Measurements from ENCODE around the gene FAM187B.

Gene FAM187B

DNA sequence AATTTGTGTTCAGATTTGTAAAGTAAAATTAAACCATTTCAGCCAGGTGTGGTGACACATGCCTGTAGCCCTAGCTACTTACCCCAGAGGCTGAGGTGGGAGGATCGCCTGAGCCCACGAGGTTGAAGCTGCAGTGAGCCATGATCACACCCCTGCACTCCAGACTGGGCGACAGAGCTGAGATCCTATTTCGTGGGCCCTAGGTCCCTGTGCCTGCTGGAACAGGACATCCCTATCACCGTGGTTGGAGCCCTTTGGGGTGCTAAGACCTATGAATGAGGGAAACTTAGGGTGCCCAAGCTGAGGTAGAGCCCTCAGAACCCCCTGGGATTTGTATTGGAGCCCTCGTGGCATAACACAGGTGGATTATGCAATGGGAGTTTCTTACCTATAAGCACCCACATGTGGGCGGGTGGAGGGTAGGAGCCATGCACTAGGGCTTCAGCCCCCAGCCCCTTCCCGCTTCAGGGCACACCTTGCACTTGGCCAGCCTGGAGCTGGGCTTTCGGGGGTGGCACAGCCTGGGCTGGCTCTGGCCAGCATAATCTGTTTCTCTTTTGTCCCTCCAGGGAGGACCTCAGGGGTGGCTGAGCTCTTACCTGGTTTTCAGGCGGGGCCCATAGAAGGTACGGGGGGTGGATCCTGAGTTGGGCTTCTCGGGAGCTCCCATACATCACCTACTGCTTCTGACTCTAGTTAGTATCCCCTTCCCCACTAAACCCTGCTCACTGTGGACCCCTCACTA, 33.0 kb upstream of the FAM187B start:
- TF ChIP-seq FOXP2 (optimal IDR thresholded peaks at IDR 0.05; ENCODE audit: borderline replicate concordance, extremely low read depth, extremely low read length, insufficient read depth) = no peak
- TF ChIP-seq POLR2AphosphoS5 (IDR thresholded peaks at IDR 0.05; ENCODE audit: low read depth, low read length) = no peak
- TF ChIP-seq, protein P1, sequence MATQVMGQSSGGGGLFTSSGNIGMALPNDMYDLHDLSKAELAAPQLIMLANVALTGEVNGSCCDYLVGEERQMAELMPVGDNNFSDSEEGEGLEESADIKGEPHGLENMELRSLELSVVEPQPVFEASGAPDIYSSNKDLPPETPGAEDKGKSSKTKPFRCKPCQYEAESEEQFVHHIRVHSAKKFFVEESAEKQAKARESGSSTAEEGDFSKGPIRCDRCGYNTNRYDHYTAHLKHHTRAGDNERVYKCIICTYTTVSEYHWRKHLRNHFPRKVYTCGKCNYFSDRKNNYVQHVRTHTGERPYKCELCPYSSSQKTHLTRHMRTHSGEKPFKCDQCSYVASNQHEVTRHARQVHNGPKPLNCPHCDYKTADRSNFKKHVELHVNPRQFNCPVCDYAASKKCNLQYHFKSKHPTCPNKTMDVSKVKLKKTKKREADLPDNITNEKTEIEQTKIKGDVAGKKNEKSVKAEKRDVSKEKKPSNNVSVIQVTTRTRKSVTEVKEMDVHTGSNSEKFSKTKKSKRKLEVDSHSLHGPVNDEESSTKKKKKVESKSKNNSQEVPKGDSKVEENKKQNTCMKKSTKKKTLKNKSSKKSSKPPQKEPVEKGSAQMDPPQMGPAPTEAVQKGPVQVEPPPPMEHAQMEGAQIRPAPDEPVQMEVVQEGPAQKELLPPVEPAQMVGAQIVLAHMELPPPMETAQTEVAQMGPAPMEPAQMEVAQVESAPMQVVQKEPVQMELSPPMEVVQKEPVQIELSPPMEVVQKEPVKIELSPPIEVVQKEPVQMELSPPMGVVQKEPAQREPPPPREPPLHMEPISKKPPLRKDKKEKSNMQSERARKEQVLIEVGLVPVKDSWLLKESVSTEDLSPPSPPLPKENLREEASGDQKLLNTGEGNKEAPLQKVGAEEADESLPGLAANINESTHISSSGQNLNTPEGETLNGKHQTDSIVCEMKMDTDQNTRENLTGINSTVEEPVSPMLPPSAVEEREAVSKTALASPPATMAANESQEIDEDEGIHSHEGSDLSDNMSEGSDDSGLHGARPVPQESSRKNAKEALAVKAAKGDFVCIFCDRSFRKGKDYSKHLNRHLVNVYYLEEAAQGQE (IDR thresholded peaks at IDR 0.05; ENCODE audit: insufficient read depth in 1 of 2, low read depth in 2 of 2, low read length in 2 of 2) = no peak
- no peak for TF ChIP-seq SIN3A (IDR thresholded peaks at IDR 0.05; ENCODE audit: borderline replicate concordance, insufficient read depth, low read length)
- no peak for TF ChIP-seq TAF1 (IDR thresholded peaks at IDR 0.05; ENCODE audit: borderline replicate concordance, insufficient read depth, low read length)

DNA sequence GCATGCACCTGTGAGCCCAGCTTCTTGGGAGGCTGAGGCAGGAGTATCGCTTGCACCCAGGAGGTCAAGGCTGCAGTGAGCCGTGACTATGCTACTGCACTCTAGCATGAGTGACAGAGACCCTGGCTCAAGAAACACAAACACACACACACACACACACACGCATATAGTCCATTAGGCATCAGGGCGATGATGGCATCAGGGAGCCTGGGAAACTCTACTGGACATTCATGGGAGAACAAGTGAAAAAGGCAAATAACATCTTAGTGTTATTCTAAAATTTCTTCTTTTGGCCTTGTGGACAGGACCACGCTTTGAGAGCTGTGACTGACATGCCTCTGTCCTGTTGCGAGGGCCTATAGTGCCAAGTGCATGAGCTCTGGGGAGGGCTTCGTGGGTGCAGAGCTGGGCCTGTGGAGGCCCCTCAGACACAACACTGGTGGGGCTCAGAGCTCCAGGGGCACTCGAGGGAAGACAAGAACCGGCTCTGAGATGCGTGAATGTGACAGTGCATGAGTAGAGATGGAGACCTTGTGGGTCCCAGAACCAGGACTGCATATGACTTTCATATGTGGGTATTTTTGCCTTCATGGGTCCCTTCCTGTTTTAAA, 32.3 kb upstream of the FAM187B start:
- TF ChIP-seq, protein P1 (IDR thresholded peaks at IDR 0.05; ENCODE audit: insufficient read depth in 1 of 2, low read depth in 2 of 2, low read length in 2 of 2) = no peak
- TF ChIP-seq POLR2AphosphoS5 (IDR thresholded peaks at IDR 0.05; ENCODE audit: low read depth, low read length) (no peak), TAF1 (IDR thresholded peaks at IDR 0.05; ENCODE audit: borderline replicate concordance, insufficient read depth, low read length) (no peak), SIN3A (IDR thresholded peaks at IDR 0.05; ENCODE audit: borderline replicate concordance, insufficient read depth, low read length) (no peak), FOXP2 (optimal IDR thresholded peaks at IDR 0.05; ENCODE audit: borderline replicate concordance, extremely low read depth, extremely low read length, insufficient read depth) (no peak)

GRCh38 chr19:35257113-35257461, 28.5 kb upstream of the FAM187B start:
- TF ChIP-seq SIN3A (IDR thresholded peaks at IDR 0.05; ENCODE audit: borderline replicate concordance, insufficient read depth, low read length) (no peak), TAF1 (IDR thresholded peaks at IDR 0.05; ENCODE audit: borderline replicate concordance, insufficient read depth, low read length) (no peak), POLR2AphosphoS5 (IDR thresholded peaks at IDR 0.05; ENCODE audit: low read depth, low read length) (no peak), FOXP2 (optimal IDR thresholded peaks at IDR 0.05; ENCODE audit: borderline replicate concordance, extremely low read depth, extremely low read length, insufficient read depth) (no peak)

- no peak for TF ChIP-seq TAF1 (IDR thresholded peaks at IDR 0.05; ENCODE audit: borderline replicate concordance, insufficient read depth, low read length)
- TF ChIP-seq, protein P1 (IDR thresholded peaks at IDR 0.05; ENCODE audit: insufficient read depth in 1 of 2, low read depth in 2 of 2, low read length in 2 of 2) = no peak
- no peak for TF ChIP-seq FOXP2 (optimal IDR thresholded peaks at IDR 0.05; ENCODE audit: borderline replicate concordance, extremely low read depth, extremely low read length, insufficient read depth)
- TF ChIP-seq SIN3A (IDR thresholded peaks at IDR 0.05; ENCODE audit: borderline replicate concordance, insufficient read depth, low read length) = no peak
- TF ChIP-seq POLR2AphosphoS5 (IDR thresholded peaks at IDR 0.05; ENCODE audit: low read depth, low read length) = no peak
These were observed 28.0 kb upstream of the FAM187B start for GRCh38 chr19:35256566-35256965.

DNA sequence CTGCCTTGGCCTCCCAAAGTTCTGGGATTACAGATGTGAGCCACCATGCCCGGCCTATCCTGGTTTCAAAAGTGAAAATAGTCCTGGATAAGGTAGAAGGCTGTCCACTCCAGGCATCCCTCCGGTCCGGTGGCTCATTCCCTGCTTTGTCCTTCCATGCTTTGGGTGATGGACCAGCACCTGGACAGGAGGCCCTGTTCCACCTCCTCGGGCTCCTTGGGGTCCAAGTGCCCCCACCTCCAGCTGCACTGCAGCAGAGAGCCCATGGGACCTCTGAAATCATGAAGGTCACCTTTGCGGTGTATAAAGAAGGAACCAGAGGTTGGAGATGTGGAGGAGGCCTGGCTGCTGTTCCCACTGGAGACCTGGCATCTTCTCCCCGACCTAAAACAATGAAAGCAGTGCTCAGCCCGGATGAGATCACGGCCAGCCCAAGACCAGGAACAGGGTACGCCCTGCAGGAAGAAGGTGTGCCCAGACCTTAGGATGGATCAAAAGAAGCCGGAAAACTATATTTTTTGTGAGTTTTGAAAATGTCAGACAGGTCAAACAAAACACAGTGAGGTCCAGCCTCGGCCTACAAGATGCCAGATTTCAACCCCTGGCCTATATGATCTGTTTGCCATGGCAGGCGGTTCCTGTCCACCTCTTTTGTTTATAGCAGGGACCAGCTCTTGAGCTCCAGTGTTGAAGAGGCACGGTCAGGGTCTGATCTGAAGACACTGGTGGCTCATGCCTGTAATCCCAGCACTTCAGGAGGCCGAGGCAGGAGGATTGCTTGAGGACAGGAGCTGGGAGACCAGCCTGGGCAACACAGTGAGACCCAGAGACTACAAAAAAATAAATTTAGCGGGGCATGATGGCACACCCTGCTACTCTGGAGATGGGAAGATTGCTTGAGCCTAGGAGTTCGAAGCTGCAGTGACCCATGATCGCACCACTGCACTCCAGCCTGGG, 26.1 kb upstream of the FAM187B start:
- TF ChIP-seq FOXP2 (optimal IDR thresholded peaks at IDR 0.05; ENCODE audit: borderline replicate concordance, extremely low read depth, extremely low read length, insufficient read depth) (no peak), SIN3A (IDR thresholded peaks at IDR 0.05; ENCODE audit: borderline replicate concordance, insufficient read depth, low read length) (no peak), TAF1 (IDR thresholded peaks at IDR 0.05; ENCODE audit: borderline replicate concordance, insufficient read depth, low read length) (no peak), POLR2AphosphoS5 (IDR thresholded peaks at IDR 0.05; ENCODE audit: low read depth, low read length) (no peak)
- TF ChIP-seq, protein P1 (IDR thresholded peaks at IDR 0.05; ENCODE audit: insufficient read depth in 1 of 2, low read depth in 2 of 2, low read length in 2 of 2) = no peak
